HEK293T (cell line): ENCODE results near the gene FNDC11.

Experiments
- CTCF ChIA-PET: fragments of 350-600 bp; formaldehyde crosslinking; extraction: SDS; loops from one replicate; lab custom pipeline; 2021; ENCODE audit warnings: antibody characterized with exemption, inconsistent platforms; lab: Yijun Ruan, JAX
- POLR2A ChIA-PET: fragments of 350-600 bp; formaldehyde crosslinking; extraction: SDS; loops from one replicate; lab custom pipeline; 2020; ENCODE audit warnings: antibody characterized with exemption, inconsistent platforms; lab: Yijun Ruan, JAX
- DNase-seq: peaks from one replicate; pipeline ENCODE4 v3.0.0; 2012; ENCODE audit warnings: mixed read lengths; ENCODE audit errors: extremely low spot score
- ARNT ChIP-seq: fragments of 450-650 bp; IDR thresholded peaks from 2 replicates; pipeline ENCODE4 v1.6.1; 2017; ENCODE audit warnings: mild to moderate bottlenecking
- BHLHE40 ChIP-seq: fragments of 450-650 bp; IDR thresholded peaks from 2 replicates; pipeline ENCODE4 v1.6.1; 2016; ENCODE audit warnings: mild to moderate bottlenecking, moderate library complexity, borderline replicate concordance
- CTBP1 ChIP-seq: fragments of 450-650 bp; IDR thresholded peaks from 2 replicates; pipeline ENCODE4 v1.6.1; 2016; ENCODE audit warnings: borderline replicate concordance
- ELF4 ChIP-seq: fragments of 450-650 bp; IDR thresholded peaks from 2 replicates; pipeline ENCODE4 v1.6.1; 2017; ENCODE audit warnings: antibody characterized with exemption
- FOXA1 ChIP-seq: fragments of 450-650 bp; IDR thresholded peaks from 2 replicates; pipeline ENCODE4 v1.6.1; 2016; ENCODE audit warnings: mild to moderate bottlenecking
- FOXK2 ChIP-seq: fragments of 450-650 bp; IDR thresholded peaks from 2 replicates; pipeline ENCODE4 v1.6.1; 2016; ENCODE audit warnings: mild to moderate bottlenecking
- FOXM1 ChIP-seq: fragments of 450-650 bp; IDR thresholded peaks from 2 replicates; pipeline ENCODE4 v1.6.1; 2017; ENCODE audit warnings: mild to moderate bottlenecking, borderline replicate concordance
- HDGF ChIP-seq: fragments of 450-650 bp; IDR thresholded peaks from 2 replicates; pipeline ENCODE4 v1.6.1; 2017; ENCODE audit warnings: antibody characterized with exemption, borderline replicate concordance
- L3MBTL2 ChIP-seq: fragments of 450-650 bp; conservative IDR thresholded peaks from 2 replicates; pipeline ENCODE4 v1.6.1; 2016; ENCODE audit warnings: mild to moderate bottlenecking
- LEF1 ChIP-seq: fragments of 450-650 bp; IDR thresholded peaks from 2 replicates; pipeline ENCODE4 v1.6.1; 2017; ENCODE audit warnings: mild to moderate bottlenecking, borderline replicate concordance
- NFRKB ChIP-seq: fragments of 450-650 bp; IDR thresholded peaks from 2 replicates; pipeline ENCODE4 v1.6.1; 2016; ENCODE audit warnings: mild to moderate bottlenecking, moderate library complexity
- PKNOX1 ChIP-seq: fragments of 450-650 bp; IDR thresholded peaks from 2 replicates; pipeline ENCODE4 v1.6.1; 2016
- SP1 ChIP-seq: fragments of 450-650 bp; IDR thresholded peaks from 2 replicates; pipeline ENCODE4 v1.6.1; 2017
- SUZ12 ChIP-seq: fragments of 450-650 bp; IDR thresholded peaks from 2 replicates; pipeline ENCODE4 v1.6.1; 2016; ENCODE audit warnings: mild to moderate bottlenecking
- TARDBP ChIP-seq: fragments of 450-650 bp; IDR thresholded peaks from 2 replicates; pipeline ENCODE4 v1.6.1; 2016
- ZNF384 ChIP-seq: fragments of 450-650 bp; IDR thresholded peaks from 2 replicates; pipeline ENCODE4 v1.6.1; 2016

FNDC11 gene

DNA sequence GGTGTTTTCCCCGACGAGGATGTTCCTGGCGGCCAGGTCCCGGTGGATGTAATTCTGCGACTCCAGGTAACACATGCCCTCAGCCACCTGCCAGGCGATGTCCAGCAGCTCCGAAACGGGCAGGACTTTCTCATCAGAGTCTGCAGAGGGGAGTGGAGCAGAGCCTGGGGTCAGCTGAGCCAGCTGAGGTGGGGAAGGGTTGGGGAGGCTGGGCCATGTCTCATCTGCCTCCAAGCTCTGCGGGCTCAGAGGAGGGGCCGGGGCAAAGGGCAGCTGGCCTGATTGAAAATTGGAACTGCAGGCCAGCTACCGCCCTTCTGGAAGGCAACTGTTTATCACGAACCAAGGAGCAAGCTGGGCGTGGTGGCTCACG, 23.2 kb upstream of the FNDC11 start:
- ChIA-PET CTCF (no interaction called here), POLR2A (interaction anchor here (2.0 kb wide), 1 partner anchor 10 kb away, joined by 8 read pairs; the partner anchor contains the start of gene PPDPF)
- no peak for DNase-seq
- TF ChIP-seq FOXA1 (no peak), BHLHE40 (no peak), NFRKB (no peak), ARNT (no peak), CTBP1 (no peak), LEF1 (no peak), PKNOX1 (no peak), ZNF384 (no peak), FOXM1 (no peak), HDGF (no peak), FOXK2 (no peak), SP1 (no peak)

- CTCF ChIA-PET: no interaction called here
These were observed 22.1 kb upstream of the FNDC11 start for GRCh38 chr20:63531686-63532448.

GRCh38 chr20:63532449-63532971, 21.4 kb upstream of the FNDC11 start:
- ChIA-PET POLR2A (no interaction called here), CTCF (no interaction called here)
- no peak for DNase-seq
- TF ChIP-seq NFRKB: no peak
- no peak for TF ChIP-seq FOXA1
- no peak for TF ChIP-seq FOXM1
- no peak for TF ChIP-seq ELF4
- no peak for TF ChIP-seq ARNT
- TF ChIP-seq BHLHE40: no peak
- no peak for TF ChIP-seq L3MBTL2
- no peak for TF ChIP-seq SUZ12
- TF ChIP-seq FOXK2: no peak
- TF ChIP-seq PKNOX1: no peak
- TF ChIP-seq HDGF: no peak
- TF ChIP-seq CTBP1: no peak
- no peak for TF ChIP-seq SP1
- TF ChIP-seq ZNF384: no peak

More at GRCh38 chr20:63531686-63532448, 22.1 kb upstream of the FNDC11 start:
- TF ChIP-seq SP1: no peak
- peak; percentile 86 for TF ChIP-seq TARDBP
- TF ChIP-seq FOXK2: no peak
- no peak for TF ChIP-seq ELF4
- TF ChIP-seq NFRKB: no peak
- no peak for DNase-seq
- POLR2A ChIA-PET: interaction anchor here (2.0 kb wide), 1 partner anchor 11 kb away, joined by 8 read pairs; the partner anchor contains the start of gene PPDPF

GRCh38 chr20:63533388-63533787, 20.6 kb upstream of the FNDC11 start:
- CTCF ChIA-PET: no interaction called here
- POLR2A ChIA-PET: no interaction called here
- TF ChIP-seq FOXA1: no peak
- no peak for TF ChIP-seq LEF1
- no peak for TF ChIP-seq ZNF384
- TF ChIP-seq ELF4: no peak
- TF ChIP-seq SP1: no peak
- DNase-seq: no peak

DNA sequence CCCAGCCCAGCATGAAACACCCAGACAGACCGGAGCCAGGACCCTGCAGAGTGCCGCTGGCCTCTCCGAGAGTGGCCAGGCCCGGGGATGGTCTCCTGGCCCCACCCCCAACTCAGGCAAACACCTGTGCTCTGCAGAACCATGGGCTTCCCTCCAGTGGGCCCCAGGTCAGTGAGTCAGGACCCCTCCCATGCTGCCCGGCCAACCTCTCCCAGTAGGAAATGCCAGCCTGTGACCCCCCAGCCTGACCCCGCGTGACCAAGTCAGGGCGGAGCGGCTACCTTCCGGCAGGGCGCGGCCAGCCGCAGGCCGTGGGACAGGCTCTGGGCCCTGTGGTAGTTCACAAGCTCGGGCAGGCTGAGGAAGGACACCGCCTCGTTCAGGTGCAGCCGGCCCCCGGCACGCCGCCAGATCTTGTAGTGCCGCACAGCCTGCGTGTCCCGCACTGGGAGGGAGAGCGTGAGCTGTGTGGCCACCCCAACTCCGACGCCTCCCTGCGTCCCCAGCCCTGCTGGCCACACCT, 20.0 kb upstream of the FNDC11 start:
- no peak for TF ChIP-seq FOXA1
- TF ChIP-seq NFRKB: no peak
- no peak for TF ChIP-seq L3MBTL2
- TF ChIP-seq CTBP1: no peak
- POLR2A ChIA-PET: interaction anchor here (0.8 to 1.1 kb wide), 2 partner anchors 13 kb away, joined by 3 read pairs; partner anchors contain the start of gene PPDPF

GRCh38 chr20:63534427-63534830, 19.5 kb upstream of the FNDC11 start:
- no peak for TF ChIP-seq FOXM1
- no peak for TF ChIP-seq FOXA1
- TF ChIP-seq TARDBP: no peak
- ChIA-PET POLR2A (interaction anchor here (0.8 to 1.1 kb wide), 2 partner anchors 13 to 14 kb away, joined by 3 read pairs; partner anchors contain the start of gene PPDPF), CTCF (no interaction called here)
- no peak for DNase-seq

More for the DNA sequence above, 20.0 kb upstream of the FNDC11 start:
- CTCF ChIA-PET: no interaction called here
- no peak for DNase-seq
